MCF 10A (cell line): ENCODE measurements around the gene DNAI2. TPM values are rescaled to one million over a fixed set of nuclear protein-coding genes. Genes with fewer than 3 reads are reported as not detected.

Experiments
- BruUV-seq: library from RNA; stranded (reverse); fragments of 400-500 nt; replicated peaks from 2 replicates; lab custom pipeline; 2021; lab: Mats Ljungman, UMichigan
- CTCF ChIA-PET: fragments of 300-600 bp; sonication (Branson Sonifier 250); formaldehyde crosslinking; extraction: SDS; loops from one replicate; lab custom pipeline; 2021; ENCODE audit warnings: antibody characterized with exemption, inconsistent platforms; lab: Yijun Ruan, JAX
- POLR2A ChIA-PET: fragments of 300-600, 350-650 bp; sonication (Branson Sonifier 250); formaldehyde crosslinking; extraction: SDS; loops from one replicate; lab custom pipeline; 2020; ENCODE audit warnings: antibody characterized with exemption, inconsistent platforms; lab: Yijun Ruan, JAX
- DNase-seq: peaks from one replicate; pipeline ENCODE4 v3.0.0-alpha.2; 2018; ENCODE audit not compliant: unreplicated experiment
- H3K27ac Mint-ChIP-seq: one replicate; pipeline ENCODE4 v1.8.0; 2022; ENCODE audit warnings: mild to moderate bottlenecking, low read depth, mixed read lengths; ENCODE audit not compliant: unreplicated experiment
- H3K27me3 Mint-ChIP-seq: one replicate; pipeline ENCODE4 v1.8.0; 2022; ENCODE audit warnings: mixed read lengths; ENCODE audit not compliant: insufficient read depth, unreplicated experiment
- H3K36me3 Mint-ChIP-seq: one replicate; pipeline ENCODE4 v1.8.0; 2022; ENCODE audit warnings: mild to moderate bottlenecking, moderate library complexity, mixed read lengths; ENCODE audit not compliant: insufficient read depth, unreplicated experiment
- H3K4me1 Mint-ChIP-seq: one replicate; pipeline ENCODE4 v1.8.0; 2022; ENCODE audit warnings: mixed read lengths; ENCODE audit not compliant: insufficient read depth, unreplicated experiment
- H3K4me3 Mint-ChIP-seq: one replicate; pipeline ENCODE4 v1.8.0; 2022; ENCODE audit warnings: mild to moderate bottlenecking, moderate library complexity, mixed read lengths; ENCODE audit not compliant: unreplicated experiment
- H3K9me3 Mint-ChIP-seq: one replicate; pipeline ENCODE4 v1.8.0; 2022; ENCODE audit warnings: mixed read lengths; ENCODE audit not compliant: unreplicated experiment
- CTCF ChIP-seq: fragments of 200-600 bp; IDR thresholded peaks from one replicate; pipeline ENCODE4 v1.8.0; 2022; ENCODE audit warnings: antibody characterized with exemption, mild to moderate bottlenecking; ENCODE audit not compliant: unreplicated experiment
- intact Hi-C: fragments of 100-400 bp; cut with micrococcal nuclease; formaldehyde crosslinking; loops from 2 replicates; pipeline ENCODE4 v1.14.1; 2022
- total RNA-seq: library from RNA; stranded (reverse); gene quantifications from 2 replicates; pipeline ENCODE4 v1.2.3, GENCODE V29; 2022

Gene DNAI2
- total RNA-seq, 1 experiment from 2014 or later: not detected

- H3K9me3 Mint-ChIP-seq: peaks cover 5% of the 10 kb centered on the region
- H3K27me3 Mint-ChIP-seq: peaks cover 26% of the 10 kb centered on the region
These were observed 52.5 kb downstream of the DNAI2 start for GRCh38 chr17:74326506-74326905.

DNA sequence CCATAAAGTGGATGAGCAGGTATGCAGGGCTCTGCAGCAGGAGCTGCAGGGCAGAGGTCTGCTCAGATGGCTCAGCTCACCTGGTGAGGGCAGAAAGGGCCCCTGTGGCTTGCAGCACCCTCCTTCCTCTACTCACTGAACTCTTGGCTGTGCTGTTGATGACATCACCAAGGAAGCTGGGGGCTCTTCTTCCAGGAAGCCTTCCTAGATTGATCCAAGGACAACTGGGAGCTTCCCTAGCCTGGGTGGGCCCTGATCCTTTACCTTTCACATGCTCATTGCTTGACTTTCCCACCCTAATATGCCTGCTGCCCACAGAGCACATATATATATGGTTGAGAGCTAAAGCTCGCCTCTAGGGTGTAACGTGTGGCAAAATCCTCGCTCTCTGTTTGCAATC is 54.5 kb downstream of the DNAI2 start:
- Mint-ChIP-seq H3K36me3 (no peaks in the 10 kb centered on the region), H3K27ac (no peak overlapping the region), H3K4me1 (no peaks in the 10 kb centered on the region), H3K27me3 (peaks cover 10% of the 10 kb centered on the region), H3K4me3 (no peak overlapping the region), H3K9me3 (no peaks in the 10 kb centered on the region)
- ChIA-PET POLR2A (no interaction called here), CTCF (interaction anchor here (0.5 to 0.8 kb wide), 2 partner anchors 32 to 331 kb away, joined by 3 read pairs; no protein-coding TSS in a partner anchor)
- DNase-seq: no peak
- no peak for TF ChIP-seq CTCF
- intact Hi-C loops: no loop called here
- no TSS peak for BruUV-seq

More at GRCh38 chr17:74326506-74326905, 52.5 kb downstream of the DNAI2 start:
- no peak overlapping the region for H3K27ac Mint-ChIP-seq
- no TSS peak for BruUV-seq
- POLR2A ChIA-PET: no interaction called here
- no peak for TF ChIP-seq CTCF
- no peak for DNase-seq
- H3K4me1 Mint-ChIP-seq: no peaks in the 10 kb centered on the region
- intact Hi-C loops: no loop called here
- no peaks in the 10 kb centered on the region for H3K36me3 Mint-ChIP-seq
- no peak overlapping the region for H3K4me3 Mint-ChIP-seq
- CTCF ChIA-PET: no interaction called here

DNA sequence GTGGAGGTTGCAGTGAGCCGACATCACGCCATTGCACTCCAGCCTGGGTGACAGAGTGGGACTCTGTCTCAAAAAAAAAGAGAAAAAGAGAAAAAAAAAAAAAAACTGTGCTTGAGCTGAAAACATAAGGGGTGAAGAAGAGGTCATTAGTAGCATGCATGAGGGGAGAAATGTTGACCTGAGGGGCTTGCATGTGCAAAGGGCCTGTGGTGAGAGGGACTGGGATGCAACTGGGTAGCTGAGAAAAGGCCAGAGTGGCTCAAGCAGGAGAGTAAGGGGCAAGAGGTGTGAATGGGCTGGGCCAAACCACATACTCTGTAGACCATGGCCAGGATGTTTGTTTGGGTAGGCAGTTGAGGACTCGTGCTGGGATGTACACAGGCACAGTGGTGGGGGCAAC is 55.3 kb downstream of the DNAI2 start:
- Mint-ChIP-seq H3K27ac (no peak overlapping the region), H3K9me3 (no peaks in the 10 kb centered on the region), H3K36me3 (no peaks in the 10 kb centered on the region), H3K27me3 (peaks cover 10% of the 10 kb centered on the region), H3K4me1 (no peaks in the 10 kb centered on the region), H3K4me3 (no peak overlapping the region)
- DNase-seq: no peak
- no peak for TF ChIP-seq CTCF
- intact Hi-C loops: no loop called here
- no TSS peak for BruUV-seq
- POLR2A ChIA-PET: no interaction called here
- CTCF ChIA-PET: interaction anchor here (0.6 kb wide), 1 partner anchor 15 kb away, joined by 5 read pairs; no protein-coding TSS in a partner anchor

GRCh38 chr17:74330446-74330845 is 56.4 kb downstream of the DNAI2 start:
- no peak for DNase-seq
- H3K4me1 Mint-ChIP-seq: no peaks in the 10 kb centered on the region
- H3K36me3 Mint-ChIP-seq: no peaks in the 10 kb centered on the region
- POLR2A ChIA-PET: no interaction called here
- CTCF ChIA-PET: no interaction called here
- intact Hi-C loops: no loop called here
- no peak overlapping the region for H3K27ac Mint-ChIP-seq
- no peaks in the 10 kb centered on the region for H3K9me3 Mint-ChIP-seq
- TF ChIP-seq CTCF: no peak
- H3K27me3 Mint-ChIP-seq: peaks cover 10% of the 10 kb centered on the region
- no TSS peak for BruUV-seq
- no peak overlapping the region for H3K4me3 Mint-ChIP-seq
